G401 (cell line): ENCODE results near the gene UFD1. TPM values are rescaled to one million over a fixed set of nuclear protein-coding genes. Genes with fewer than 3 reads are reported as not detected.

Experiments
- DNase-seq: peaks from one replicate; pipeline ENCODE4 v3.0.0-alpha.2; 2015; ENCODE audit warnings: low spot score
- in situ Hi-C: cut with HindIII; loops from 2 replicates; pipeline ENCODE4 v1.10.0; 2016; ENCODE audit warnings: low sequenced_read_pairs, mixed read lengths
- total RNA-seq: library from RNA; depleted of rRNA; stranded (reverse); fragments of >200 nt; shearing (Covaris generic); gene quantifications from 2 replicates; pipeline ENCODE4 v1.2.3, GENCODE V29; 2014; rRNA removed

UFD1 gene
- 74.1 and 84.8 TPM in 2 replicates for total RNA-seq

DNA sequence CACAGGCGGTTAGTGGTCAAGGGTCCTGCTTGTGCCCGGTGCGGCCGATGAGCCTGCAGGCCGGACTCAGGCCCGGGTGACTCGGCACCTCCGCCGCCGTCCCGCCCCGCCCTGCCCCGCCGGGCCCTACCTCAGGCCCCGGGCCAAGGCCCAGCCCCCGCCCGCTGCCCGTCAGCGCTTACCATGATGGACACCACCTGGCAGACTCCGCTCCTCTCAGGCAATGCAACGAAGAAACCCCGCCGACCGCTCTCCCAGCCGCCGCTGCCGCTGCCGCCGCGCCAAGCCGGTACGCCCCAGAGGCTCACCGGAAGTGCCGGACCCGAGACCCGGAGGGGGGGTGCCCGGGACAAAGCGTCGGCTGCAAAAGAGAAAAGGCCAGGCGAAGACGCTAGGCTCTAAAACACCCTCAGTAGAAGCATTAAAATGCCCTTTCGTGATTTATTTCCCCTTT is at the start of gene UFD1:
Gene UFD1, minus strand, starts transcription at position 293 of the 454 bp plus-strand sequence. Its CDS starts 108 bp downstream, at position 185.
- in situ Hi-C loops, result no loop called here
- peak; percentile 82 for DNase-seq

DNA sequence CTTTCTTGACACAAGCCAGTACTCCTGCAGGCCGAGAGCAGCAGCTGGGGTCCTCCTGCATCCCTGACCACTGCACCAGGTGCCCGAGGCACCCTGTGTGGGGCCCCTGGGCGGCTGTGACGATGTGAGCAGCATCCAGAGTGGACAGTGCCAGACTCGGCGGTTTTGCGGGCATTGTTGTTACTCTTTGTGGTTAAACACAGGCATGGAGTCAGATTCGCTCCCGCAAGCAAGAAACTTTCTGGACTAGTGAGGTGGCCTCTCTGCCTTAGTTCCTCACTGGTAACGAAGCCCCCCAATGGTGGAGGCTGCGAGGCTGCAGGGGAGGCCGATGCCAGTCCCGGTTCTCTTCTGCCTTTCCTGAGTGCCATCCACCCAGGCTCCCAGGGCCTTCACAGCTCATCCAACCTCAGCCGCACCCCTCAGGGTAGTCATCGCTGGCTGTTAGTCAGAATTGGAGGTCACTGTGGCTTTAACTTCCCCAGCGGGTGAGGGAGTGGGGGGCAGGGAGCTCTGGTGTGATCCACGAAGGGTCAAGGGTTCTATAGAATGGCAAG is 48.9 kb upstream of the UFD1 start:
- no peak for DNase-seq
- in situ Hi-C loops, result no loop called here

DNA sequence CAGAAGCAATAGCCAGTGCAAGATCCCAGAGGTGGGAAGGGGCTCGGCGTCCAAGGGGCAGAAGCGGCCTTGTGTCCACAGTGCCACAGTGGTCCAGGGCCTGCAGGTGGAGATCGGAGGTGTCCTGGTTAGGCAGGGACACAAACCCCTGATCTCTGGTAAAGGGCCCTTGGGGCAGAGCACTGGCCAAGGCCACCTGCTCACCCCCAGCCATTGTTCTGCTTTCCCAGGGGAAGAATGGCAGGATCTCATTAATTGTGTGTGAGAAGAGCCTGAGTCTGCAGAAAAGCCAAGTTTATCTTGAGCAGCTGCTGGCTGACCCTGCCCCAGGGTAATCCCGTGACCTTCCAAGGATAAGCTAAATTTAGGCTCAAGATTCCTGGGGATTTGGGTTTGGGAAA is 48.3 kb upstream of the UFD1 start:
- in situ Hi-C loops, result no loop called here
- no peak for DNase-seq

DNA sequence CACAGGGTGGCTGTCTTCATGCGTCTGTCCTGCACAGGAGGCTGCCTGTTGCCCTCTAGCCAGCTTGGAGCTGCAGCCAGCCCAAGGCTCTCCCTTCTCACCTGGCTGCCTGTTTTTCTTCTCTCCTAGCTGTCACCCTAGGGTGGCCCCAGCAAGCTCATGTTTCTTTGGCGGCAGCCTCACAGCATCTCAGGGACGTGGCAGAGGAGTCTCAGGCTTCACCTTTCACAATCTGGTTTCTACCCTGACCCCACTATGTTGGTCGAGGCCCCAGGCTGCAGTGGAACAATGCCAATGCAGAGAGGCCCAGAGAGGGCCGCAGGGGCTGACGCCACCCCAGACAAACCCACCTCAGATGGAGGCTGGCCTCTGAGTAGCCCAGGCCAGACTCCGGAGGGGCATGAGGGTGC is 47.7 kb upstream of the UFD1 start:
- in situ Hi-C loops, result no loop called here
- DNase-seq, result no peak

- in situ Hi-C loops, result no loop called here
- no peak for DNase-seq
Observed at GRCh38 chr22:19526076-19526701, 47.2 kb upstream of the UFD1 start.

DNA sequence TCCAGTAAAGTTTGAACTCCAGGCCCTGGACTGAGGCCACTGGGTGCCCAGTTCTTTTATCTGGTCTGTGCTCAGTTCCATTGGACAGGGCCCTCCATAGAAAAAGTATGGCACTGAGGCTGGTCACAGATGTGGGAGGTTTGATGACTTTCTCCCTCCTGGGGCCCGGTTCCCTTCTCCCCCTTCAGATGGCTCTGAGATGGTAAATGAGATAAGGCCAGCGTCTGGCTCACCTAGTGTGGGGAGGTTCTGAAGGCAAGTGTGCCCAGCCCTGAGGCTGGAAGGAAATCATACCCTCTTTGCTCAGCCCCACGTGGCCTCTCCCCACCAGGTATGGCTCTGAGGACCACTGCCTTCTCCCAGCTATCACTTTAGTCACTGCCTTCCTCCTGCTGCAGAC is 46.7 kb upstream of the UFD1 start:
- in situ Hi-C loops, result no loop called here

DNA sequence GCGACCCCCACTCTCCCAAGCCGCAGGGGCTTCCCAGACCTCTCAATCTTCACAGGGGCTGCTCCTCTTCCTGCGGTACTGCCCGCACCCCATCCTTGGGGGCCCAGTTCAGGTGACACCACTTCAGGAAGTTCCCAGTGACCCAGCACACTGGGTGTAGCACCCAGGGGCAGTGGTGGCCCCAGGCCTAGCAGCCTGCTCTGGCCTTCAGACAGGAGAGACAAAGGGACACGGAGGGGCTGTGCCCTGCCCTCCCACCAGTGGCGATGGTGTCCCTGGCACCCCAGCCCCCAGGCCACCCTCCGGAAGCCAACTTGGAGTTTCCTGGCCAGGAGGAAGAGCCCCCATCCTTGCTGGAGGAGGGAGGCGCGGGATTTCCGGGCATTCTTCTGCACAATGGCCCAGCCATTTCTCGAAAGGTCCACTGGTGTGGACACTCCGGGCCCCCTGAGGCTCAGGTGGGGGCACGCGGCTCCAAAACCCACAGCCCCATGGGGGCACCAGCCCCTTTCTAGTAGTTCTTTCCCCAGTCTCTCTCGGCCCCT is 46.2 kb upstream of the UFD1 start:
- DNase-seq, result no peak

More for the DNA sequence above, 46.7 kb upstream of the UFD1 start:
- no peak for DNase-seq

GRCh38 chr22:19524170-19525115 is 45.5 kb upstream of the UFD1 start, which contains the start of gene CLDN5:
Gene CLDN5, minus strand, starts transcription at chr22:19524410. Its CDS starts 155 bp downstream, at chr22:19524255.
- no peak for DNase-seq
- in situ Hi-C loops, result no loop called here

More for the DNA sequence above, 46.2 kb upstream of the UFD1 start:
- in situ Hi-C loops, result no loop called here

- no peak for DNase-seq
- in situ Hi-C loops, result no loop called here
Observed at GRCh38 chr22:19523240-19524169, 44.5 kb upstream of the UFD1 start.

DNA sequence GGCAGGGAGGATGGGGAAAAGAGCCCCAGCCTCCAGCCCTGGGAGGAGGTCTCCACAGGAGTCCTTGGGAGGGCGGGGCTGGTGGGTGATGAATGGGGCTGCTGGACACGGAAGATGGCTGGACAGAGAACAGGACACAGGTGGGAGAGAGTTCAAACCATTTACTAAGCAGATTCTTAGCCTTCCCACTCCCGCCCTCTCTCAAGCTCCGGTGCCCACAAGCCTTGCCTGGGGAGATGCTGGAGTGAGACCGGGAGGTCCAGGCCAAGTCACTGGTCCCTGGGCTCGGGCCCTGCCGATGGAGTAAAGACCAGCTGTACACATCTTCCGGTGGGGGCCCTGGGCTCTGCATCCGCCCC is 43.9 kb upstream of the UFD1 start:
- DNase-seq, result no peak
- in situ Hi-C loops, result no loop called here

GRCh38 chr22:19522190-19522880 is 43.3 kb upstream of the UFD1 start:
- in situ Hi-C loops, result no loop called here
- DNase-seq, result peak; percentile 18

DNA sequence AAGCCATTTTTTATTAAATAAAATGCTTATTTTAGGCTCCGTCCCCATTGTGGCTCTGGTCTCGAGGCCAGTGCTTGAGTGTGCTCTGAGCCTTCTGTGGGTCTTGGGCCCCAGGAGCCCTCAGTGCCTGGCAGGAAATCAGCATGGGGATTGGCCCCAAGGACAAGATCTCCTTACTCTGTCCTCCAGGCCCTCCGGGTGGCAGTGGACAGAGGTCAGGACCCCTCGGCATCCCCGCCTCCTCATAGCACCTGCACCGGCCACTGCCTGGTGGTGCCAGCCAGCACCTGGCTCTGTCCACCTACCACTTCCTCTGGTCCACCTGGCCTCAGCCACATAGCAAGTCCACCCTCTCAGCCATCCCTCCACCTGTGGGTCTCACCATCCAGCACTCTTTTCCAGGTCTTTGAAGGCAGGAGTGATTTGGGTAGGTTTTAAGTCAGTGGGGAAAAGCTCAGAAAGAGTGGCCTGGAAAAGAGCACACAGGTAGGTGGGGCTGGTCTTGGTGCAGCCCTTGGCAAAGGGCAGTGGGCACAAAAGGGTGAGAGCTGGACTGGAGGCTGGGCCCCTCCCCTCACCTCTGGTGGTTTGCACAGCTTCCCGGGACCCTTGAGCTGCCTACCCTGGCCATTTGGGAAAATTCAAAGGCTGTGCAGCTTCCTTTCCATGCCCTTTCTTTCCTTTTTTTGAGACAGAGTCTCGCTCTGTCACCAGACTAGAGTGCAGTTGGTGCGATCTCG is 41.7 kb upstream of the UFD1 start:
- in situ Hi-C loops, result no loop called here

GRCh38 chr22:19520007-19520406 is 41.0 kb upstream of the UFD1 start:
- DNase-seq, result no peak
- in situ Hi-C loops, result no loop called here

More for the DNA sequence above, 41.7 kb upstream of the UFD1 start:
- no peak for DNase-seq

- DNase-seq, result no peak
- in situ Hi-C loops, result no loop called here
Observed at GRCh38 chr22:19519041-19519926, 40.3 kb upstream of the UFD1 start.

DNA sequence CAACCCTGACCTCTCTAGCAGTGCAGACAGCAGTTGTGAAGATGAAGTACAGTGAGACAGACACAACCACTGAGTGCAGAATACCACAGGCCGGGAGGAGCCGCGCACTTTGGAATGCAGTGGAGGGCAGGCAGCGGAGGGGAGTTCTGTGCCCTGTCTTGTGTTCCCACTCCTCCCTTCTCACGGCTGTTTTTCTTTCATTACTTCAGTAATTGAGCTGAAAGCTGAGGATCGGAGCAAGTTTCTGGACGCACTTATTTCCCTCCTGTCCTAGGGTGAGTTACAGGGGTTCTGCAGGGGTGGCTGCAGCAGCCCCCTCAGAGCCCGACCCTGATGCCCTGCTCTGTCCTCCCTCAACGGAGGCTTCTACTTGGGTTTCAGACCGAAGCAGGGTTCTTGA is 39.6 kb upstream of the UFD1 start:
- no peak for DNase-seq
- in situ Hi-C loops, result no loop called here

DNA sequence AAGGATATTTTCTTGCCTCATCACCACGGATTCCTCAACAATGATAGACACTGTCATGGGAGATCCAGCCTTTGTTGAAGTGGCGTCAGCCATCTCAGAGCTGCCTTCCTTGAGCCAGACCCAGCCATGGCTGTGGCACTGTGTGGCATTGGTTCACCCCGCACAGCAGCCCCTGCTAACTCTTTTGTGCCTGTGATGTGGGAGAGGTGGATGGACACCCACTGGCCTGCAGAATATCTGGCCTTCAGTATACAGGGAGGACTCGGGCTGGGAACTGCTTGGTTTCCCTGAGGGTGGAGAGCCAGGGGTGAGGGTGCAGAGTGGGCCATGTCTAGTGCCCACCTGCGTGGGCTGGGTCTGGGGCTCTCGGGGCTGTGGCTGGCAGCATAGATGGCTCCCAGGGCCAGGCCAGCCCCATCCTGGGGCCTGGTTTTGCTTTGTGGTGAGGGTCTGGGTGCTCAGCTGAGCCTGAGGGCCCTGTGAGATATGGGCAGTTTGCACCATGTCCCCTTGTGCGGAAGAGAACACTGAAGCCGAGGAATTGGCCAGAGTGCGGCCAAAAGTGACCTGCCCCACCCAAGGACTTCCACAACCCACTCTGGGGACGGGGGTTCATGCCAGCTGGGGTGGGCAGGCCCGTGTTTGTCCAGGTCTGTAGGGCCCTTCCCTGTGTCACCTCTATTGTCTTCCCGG is 39.1 kb upstream of the UFD1 start:
- no peak for DNase-seq
- in situ Hi-C loops, result no loop called here
